ENCODE data around the gene C5AR2.
A peak's percentile ranks its signal among the peaks of the same experiment; 100 is the strongest.

C5AR2 gene

GRCh38 chr19:47370045-47370611 lies 38.2 kb downstream of the C5AR2 start:
- H3K36me3 Mint-ChIP-seq = peaks cover 35% of the 10 kb centered on the region

GRCh38 chr19:47371261-47371660 lies 39.3 kb downstream of the C5AR2 start:
- Mint-ChIP-seq H3K36me3 (peaks cover 39% of the 10 kb centered on the region), H3K27me3 (no peaks in the 10 kb centered on the region), H3K4me1 (no peaks in the 10 kb centered on the region), H3K4me3 (no peak overlapping the region), H3K27ac (no peak overlapping the region), H3K9me3 (no peaks in the 10 kb centered on the region)
- ATAC-seq = no peak

More at GRCh38 chr19:47370045-47370611, 38.2 kb downstream of the C5AR2 start:
- Mint-ChIP-seq H3K9me3 (no peaks in the 10 kb centered on the region), H3K27me3 (no peaks in the 10 kb centered on the region), H3K4me3 (no peak overlapping the region), H3K27ac (no peak overlapping the region), H3K4me1 (no peaks in the 10 kb centered on the region)
- no peak for ATAC-seq

GRCh38 chr19:47372603-47373002 lies 40.6 kb downstream of the C5AR2 start:
- no peak for ATAC-seq
- H3K27ac Mint-ChIP-seq = no peak overlapping the region
- no peaks in the 10 kb centered on the region for H3K9me3 Mint-ChIP-seq
- H3K4me3 Mint-ChIP-seq = no peak overlapping the region
- H3K27me3 Mint-ChIP-seq = no peaks in the 10 kb centered on the region
- no peaks in the 10 kb centered on the region for H3K4me1 Mint-ChIP-seq
- H3K36me3 Mint-ChIP-seq = peaks cover 43% of the 10 kb centered on the region

GRCh38 chr19:47373246-47374240 lies 41.6 kb downstream of the C5AR2 start:
- no peak overlapping the region for H3K27ac Mint-ChIP-seq
- H3K4me1 Mint-ChIP-seq = no peaks in the 10 kb centered on the region
- no peaks in the 10 kb centered on the region for H3K27me3 Mint-ChIP-seq
- no peak for ATAC-seq
- H3K36me3 Mint-ChIP-seq = peaks cover 53% of the 10 kb centered on the region
- no peaks in the 10 kb centered on the region for H3K9me3 Mint-ChIP-seq
- no peak overlapping the region for H3K4me3 Mint-ChIP-seq

- H3K4me3 Mint-ChIP-seq = no peak overlapping the region
- no peaks in the 10 kb centered on the region for H3K27me3 Mint-ChIP-seq
- H3K4me1 Mint-ChIP-seq = no peaks in the 10 kb centered on the region
- no peak overlapping the region for H3K27ac Mint-ChIP-seq
- no peaks in the 10 kb centered on the region for H3K9me3 Mint-ChIP-seq
- peaks cover 52% of the 10 kb centered on the region for H3K36me3 Mint-ChIP-seq
- ATAC-seq = no peak
These were observed 43.1 kb downstream of the C5AR2 start for GRCh38 chr19:47374876-47375693.

- peaks cover 5% of the 10 kb centered on the region for H3K4me1 Mint-ChIP-seq
- peaks cover 56% of the 10 kb centered on the region for H3K36me3 Mint-ChIP-seq
- H3K27me3 Mint-ChIP-seq = no peaks in the 10 kb centered on the region
- H3K4me3 Mint-ChIP-seq = no peak overlapping the region
- ATAC-seq = no peak
- H3K27ac Mint-ChIP-seq = no peak overlapping the region
- no peaks in the 10 kb centered on the region for H3K9me3 Mint-ChIP-seq
These were observed 44.0 kb downstream of the C5AR2 start for GRCh38 chr19:47375694-47376588.

- no peak overlapping the region for H3K4me3 Mint-ChIP-seq
- H3K4me1 Mint-ChIP-seq = peaks cover 12% of the 10 kb centered on the region
- ATAC-seq = no peak
- H3K36me3 Mint-ChIP-seq = peaks cover 63% of the 10 kb centered on the region
- no peak overlapping the region for H3K27ac Mint-ChIP-seq
- no peaks in the 10 kb centered on the region for H3K27me3 Mint-ChIP-seq
- H3K9me3 Mint-ChIP-seq = peaks cover 2% of the 10 kb centered on the region
These were observed 44.7 kb downstream of the C5AR2 start for GRCh38 chr19:47376589-47377144.

- no peaks in the 10 kb centered on the region for H3K27me3 Mint-ChIP-seq
- peaks cover 18% of the 10 kb centered on the region for H3K4me1 Mint-ChIP-seq
- ATAC-seq = no peak
- H3K4me3 Mint-ChIP-seq = no peak overlapping the region
- peaks cover 2% of the 10 kb centered on the region for H3K9me3 Mint-ChIP-seq
- H3K36me3 Mint-ChIP-seq = peaks cover 64% of the 10 kb centered on the region
- no peak overlapping the region for H3K27ac Mint-ChIP-seq
These were observed 45.3 kb downstream of the C5AR2 start for GRCh38 chr19:47377208-47377701.

GRCh38 chr19:47377801-47378200 lies 45.8 kb downstream of the C5AR2 start:
- Mint-ChIP-seq H3K9me3 (peaks cover 2% of the 10 kb centered on the region), H3K27ac (no peak overlapping the region), H3K27me3 (no peaks in the 10 kb centered on the region), H3K4me1 (peaks cover 21% of the 10 kb centered on the region), H3K36me3 (peaks cover 65% of the 10 kb centered on the region), H3K4me3 (no peak overlapping the region)
- no peak for ATAC-seq

GRCh38 chr19:47378246-47378645 lies 46.3 kb downstream of the C5AR2 start:
- ATAC-seq = no peak
- H3K4me1 Mint-ChIP-seq = peaks cover 25% of the 10 kb centered on the region
- H3K27me3 Mint-ChIP-seq = no peaks in the 10 kb centered on the region
- H3K9me3 Mint-ChIP-seq = peaks cover 2% of the 10 kb centered on the region
- H3K4me3 Mint-ChIP-seq = no peak overlapping the region
- H3K36me3 Mint-ChIP-seq = peaks cover 65% of the 10 kb centered on the region
- H3K27ac Mint-ChIP-seq = no peak overlapping the region

- no peaks in the 10 kb centered on the region for H3K27me3 Mint-ChIP-seq
- H3K36me3 Mint-ChIP-seq = peaks cover 65% of the 10 kb centered on the region
- ATAC-seq = no peak
- H3K4me1 Mint-ChIP-seq = peaks cover 28% of the 10 kb centered on the region
- peak overlapping the region; percentile 24 for H3K27ac Mint-ChIP-seq
- peaks cover 2% of the 10 kb centered on the region for H3K9me3 Mint-ChIP-seq
- no peak overlapping the region for H3K4me3 Mint-ChIP-seq
These were observed 47.5 kb downstream of the C5AR2 start for GRCh38 chr19:47379381-47379938.

GRCh38 chr19:47380559-47380958 lies 48.6 kb downstream of the C5AR2 start:
- no peak overlapping the region for H3K4me3 Mint-ChIP-seq

GRCh38 chr19:47381121-47381520 lies 49.1 kb downstream of the C5AR2 start:
- no peak overlapping the region for H3K4me3 Mint-ChIP-seq
- peaks cover 62% of the 10 kb centered on the region for H3K36me3 Mint-ChIP-seq
- H3K27ac Mint-ChIP-seq = peak overlapping the region; percentile 67
- H3K27me3 Mint-ChIP-seq = no peaks in the 10 kb centered on the region
- peaks cover 28% of the 10 kb centered on the region for H3K4me1 Mint-ChIP-seq
- no peak for ATAC-seq
- H3K9me3 Mint-ChIP-seq = peaks cover 2% of the 10 kb centered on the region

More at GRCh38 chr19:47380559-47380958, 48.6 kb downstream of the C5AR2 start:
- no peak for ATAC-seq
- peaks cover 28% of the 10 kb centered on the region for H3K4me1 Mint-ChIP-seq
- peaks cover 65% of the 10 kb centered on the region for H3K36me3 Mint-ChIP-seq
- H3K27me3 Mint-ChIP-seq = no peaks in the 10 kb centered on the region
- H3K9me3 Mint-ChIP-seq = peaks cover 2% of the 10 kb centered on the region
- H3K27ac Mint-ChIP-seq = no peak overlapping the region
